Astrocyte (in vitro differentiated cells and primary cell): ENCODE results near the gene KCNQ5. TPM values are rescaled to one million over a fixed set of nuclear protein-coding genes. Genes with fewer than 3 reads are reported as not detected.
A peak's percentile ranks its signal among the peaks of the same experiment; 100 is the strongest.

Source experiments
- DNase-seq: peaks from one replicate; pipeline ENCODE4 v3.0.0-alpha.2; 2010; ENCODE audit warnings: low read depth
- FAIRE-seq: peaks from 2 replicates; lab custom pipeline; 2011; peaks lifted over from hg19 to GRCh38; lab: Jason Lieb, UNC
- H2AFZ ChIP-seq: 2 replicates; pipeline ENCODE4 v1.6.0; 2012; ENCODE audit warnings: low read depth, low read length, inconsistent platforms
- H3K27ac ChIP-seq: 2 replicates; pipeline ENCODE4 v1.5.1; 2011; ENCODE audit warnings: low read depth, low read length, inconsistent platforms
- H3K27me3 ChIP-seq: 2 replicates; pipeline ENCODE4 v1.6.0; 2011; ENCODE audit warnings: low read length, inconsistent platforms; ENCODE audit not compliant: insufficient read depth
- H3K36me3 ChIP-seq: 2 replicates; pipeline ENCODE4 v1.5.1; 2011; ENCODE audit warnings: low read length, inconsistent platforms; ENCODE audit not compliant: insufficient read depth
- H3K4me1 ChIP-seq: 2 replicates; pipeline ENCODE4 v1.5.1; 2011; ENCODE audit warnings: low read length, inconsistent platforms; ENCODE audit not compliant: insufficient read depth
- H3K4me2 ChIP-seq: 2 replicates; pipeline ENCODE4 v1.6.0; 2012; ENCODE audit warnings: low read length, inconsistent platforms
- H3K4me3 ChIP-seq: 2 replicates; pipeline ENCODE4 v1.5.1; 2011; ENCODE audit warnings: low read depth, mild to moderate bottlenecking, low read length, inconsistent platforms; ENCODE audit not compliant: insufficient read depth
- H3K79me2 ChIP-seq: 2 replicates; pipeline ENCODE4 v1.6.0; 2012; ENCODE audit warnings: mild to moderate bottlenecking, low read length, inconsistent platforms; ENCODE audit not compliant: insufficient read depth
- H3K9ac ChIP-seq: 2 replicates; pipeline ENCODE4 v1.6.0; 2012; ENCODE audit warnings: mild to moderate bottlenecking, low read length, inconsistent platforms
- H3K9me3 ChIP-seq: 2 replicates; pipeline ENCODE4 v1.5.1; 2012; ENCODE audit warnings: low read depth, mild to moderate bottlenecking, low read length, inconsistent platforms; ENCODE audit not compliant: insufficient read depth
- H4K20me1 ChIP-seq: 2 replicates; pipeline ENCODE4 v1.6.0; 2012; ENCODE audit warnings: low read length, inconsistent platforms; ENCODE audit not compliant: insufficient read depth
- H3K27ac Mint-ChIP-seq: one replicate; pipeline ENCODE4 v1.8.0; 2021; ENCODE audit warnings: mild to moderate bottlenecking, mixed read lengths; ENCODE audit not compliant: unreplicated experiment
- H3K27me3 Mint-ChIP-seq: one replicate; pipeline ENCODE4 v1.8.0; 2021; ENCODE audit warnings: low read depth, mixed read lengths; ENCODE audit not compliant: unreplicated experiment
- H3K36me3 Mint-ChIP-seq: one replicate; pipeline ENCODE4 v1.8.0; 2021; ENCODE audit warnings: low read depth, mixed read lengths; ENCODE audit not compliant: unreplicated experiment
- H3K4me1 Mint-ChIP-seq: one replicate; pipeline ENCODE4 v1.8.0; 2021; ENCODE audit warnings: low read depth, mixed read lengths; ENCODE audit not compliant: unreplicated experiment
- H3K4me3 Mint-ChIP-seq: one replicate; pipeline ENCODE4 v1.8.0; 2021; ENCODE audit warnings: mild to moderate bottlenecking, moderate library complexity, mixed read lengths; ENCODE audit not compliant: unreplicated experiment
- H3K9me3 Mint-ChIP-seq: one replicate; pipeline ENCODE4 v1.8.0; 2021; ENCODE audit warnings: mild to moderate bottlenecking, mixed read lengths; ENCODE audit not compliant: unreplicated experiment
- EZH2 ChIP-seq: IDR thresholded peaks from 2 replicates; pipeline ENCODE4 v1.6.1; 2012; ENCODE audit warnings: mild to moderate bottlenecking, low read length, inconsistent platforms; ENCODE audit not compliant: insufficient read depth
- total RNA-seq: library from RNA; stranded (reverse); gene quantifications from 2 replicates; pipeline ENCODE4 v1.2.1, GENCODE V29; 2021
- TF ChIP-seq, protein P1 (sequence below): IDR thresholded peaks from 2 replicates; pipeline ENCODE4 v1.5.1; 2011; ENCODE audit warnings: low read depth, mild to moderate bottlenecking, inconsistent platforms, low read length, moderate library complexity; ENCODE audit not compliant: insufficient read depth

Gene KCNQ5
- total RNA-seq, 1 donor from 2014 or later: 2.0 TPM

DNA sequence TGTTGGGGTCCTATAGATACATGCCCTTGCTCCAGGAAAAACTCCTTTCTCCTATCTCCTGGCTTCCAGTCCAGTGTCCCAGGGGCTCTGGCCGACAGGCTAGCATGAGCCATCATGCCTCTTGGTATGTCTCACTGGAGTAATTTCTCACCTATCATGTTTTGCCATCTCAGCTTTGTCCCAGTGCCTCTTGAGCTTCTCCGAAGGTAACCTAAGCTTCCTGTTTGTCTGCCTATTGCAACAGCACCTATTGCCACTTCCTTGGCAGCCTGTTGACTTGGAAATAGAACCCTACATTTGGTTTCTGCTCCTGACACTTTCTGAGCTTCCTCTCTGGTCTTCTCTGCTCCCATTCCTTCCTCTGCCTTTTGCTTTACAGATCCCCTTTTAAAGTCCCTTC lies 197.7 kb downstream of the KCNQ5 start:
- H2AFZ ChIP-seq: no peak overlapping the region
- Mint-ChIP-seq H3K27me3 (no peaks in the 10 kb centered on the region), H3K36me3 (no peaks in the 10 kb centered on the region), H3K27ac (no peak overlapping the region), H3K4me3 (no peak overlapping the region), H3K4me1 (no peaks in the 10 kb centered on the region), H3K9me3 (no peaks in the 10 kb centered on the region)
- no peak overlapping the region for H3K9ac ChIP-seq
- H4K20me1 ChIP-seq: no peaks in the 10 kb centered on the region
- no peaks in the 10 kb centered on the region for H3K27me3 ChIP-seq
- TF ChIP-seq EZH2: no peak
- TF ChIP-seq, protein P1, sequence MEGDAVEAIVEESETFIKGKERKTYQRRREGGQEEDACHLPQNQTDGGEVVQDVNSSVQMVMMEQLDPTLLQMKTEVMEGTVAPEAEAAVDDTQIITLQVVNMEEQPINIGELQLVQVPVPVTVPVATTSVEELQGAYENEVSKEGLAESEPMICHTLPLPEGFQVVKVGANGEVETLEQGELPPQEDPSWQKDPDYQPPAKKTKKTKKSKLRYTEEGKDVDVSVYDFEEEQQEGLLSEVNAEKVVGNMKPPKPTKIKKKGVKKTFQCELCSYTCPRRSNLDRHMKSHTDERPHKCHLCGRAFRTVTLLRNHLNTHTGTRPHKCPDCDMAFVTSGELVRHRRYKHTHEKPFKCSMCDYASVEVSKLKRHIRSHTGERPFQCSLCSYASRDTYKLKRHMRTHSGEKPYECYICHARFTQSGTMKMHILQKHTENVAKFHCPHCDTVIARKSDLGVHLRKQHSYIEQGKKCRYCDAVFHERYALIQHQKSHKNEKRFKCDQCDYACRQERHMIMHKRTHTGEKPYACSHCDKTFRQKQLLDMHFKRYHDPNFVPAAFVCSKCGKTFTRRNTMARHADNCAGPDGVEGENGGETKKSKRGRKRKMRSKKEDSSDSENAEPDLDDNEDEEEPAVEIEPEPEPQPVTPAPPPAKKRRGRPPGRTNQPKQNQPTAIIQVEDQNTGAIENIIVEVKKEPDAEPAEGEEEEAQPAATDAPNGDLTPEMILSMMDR: no peak
- DNase-seq: no peak
- no peaks in the 10 kb centered on the region for H3K79me2 ChIP-seq
- FAIRE-seq: no peak
- H3K4me3 ChIP-seq: no peak overlapping the region
- no peaks in the 10 kb centered on the region for H3K36me3 ChIP-seq
- no peaks in the 10 kb centered on the region for H3K9me3 ChIP-seq
- no peak overlapping the region for H3K4me2 ChIP-seq
- no peak overlapping the region for H3K27ac ChIP-seq
- H3K4me1 ChIP-seq: no peaks in the 10 kb centered on the region

DNA sequence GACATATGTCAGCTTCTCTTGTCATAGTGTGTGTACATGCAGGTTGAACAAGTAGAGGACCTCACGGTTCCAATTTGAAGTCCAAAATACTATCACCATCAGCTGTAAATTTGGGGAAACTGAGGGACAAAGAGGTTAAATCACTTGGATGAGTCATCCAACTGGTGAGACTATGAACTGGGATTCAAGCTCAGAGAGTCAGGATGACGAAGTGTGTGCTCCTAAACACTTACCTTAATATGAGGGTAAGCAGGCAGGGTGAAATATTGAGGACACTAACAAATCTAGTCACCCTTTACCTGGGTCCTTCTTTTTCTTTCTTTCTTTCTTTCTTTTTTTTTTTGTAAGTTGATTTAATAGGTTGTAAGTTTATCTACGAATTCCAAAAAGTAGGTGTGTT lies 198.3 kb downstream of the KCNQ5 start:
- no peak overlapping the region for H3K27ac ChIP-seq
- H3K79me2 ChIP-seq: no peaks in the 10 kb centered on the region
- TF ChIP-seq, protein P1: no peak
- no peak for TF ChIP-seq EZH2
- H3K4me1 ChIP-seq: no peaks in the 10 kb centered on the region
- no peaks in the 10 kb centered on the region for H3K27me3 ChIP-seq
- H3K9ac ChIP-seq: no peak overlapping the region
- Mint-ChIP-seq H3K4me1 (peaks cover 5% of the 10 kb centered on the region), H3K4me3 (no peak overlapping the region), H3K27me3 (no peaks in the 10 kb centered on the region), H3K9me3 (peaks cover under 1% of the 10 kb centered on the region), H3K27ac (no peak overlapping the region), H3K36me3 (no peaks in the 10 kb centered on the region)
- H3K36me3 ChIP-seq: no peaks in the 10 kb centered on the region
- H3K4me3 ChIP-seq: no peak overlapping the region
- FAIRE-seq (no peak), DNase-seq (no peak)
- H3K4me2 ChIP-seq: no peak overlapping the region
- no peaks in the 10 kb centered on the region for H3K9me3 ChIP-seq
- H4K20me1 ChIP-seq: no peaks in the 10 kb centered on the region
- H2AFZ ChIP-seq: no peak overlapping the region

DNA sequence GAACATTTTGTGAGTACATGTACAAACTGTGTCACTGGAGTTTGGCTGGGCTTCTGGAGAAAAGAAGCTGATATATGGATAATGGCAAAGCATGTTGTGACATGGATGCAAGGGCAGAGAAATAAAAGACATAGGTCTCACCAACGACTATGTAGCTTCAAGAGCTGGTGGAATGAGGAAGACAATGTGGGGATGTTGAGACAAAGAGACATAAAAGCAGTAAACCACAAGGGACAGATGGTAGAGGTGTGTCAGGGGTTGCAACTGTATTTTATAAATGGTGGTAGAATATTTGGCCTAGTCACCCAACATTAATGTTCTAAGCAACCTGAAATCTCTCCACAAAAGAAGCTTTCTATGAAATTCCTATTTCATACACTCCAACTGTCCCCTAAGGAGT lies 199.0 kb downstream of the KCNQ5 start:
- peaks cover 3% of the 10 kb centered on the region for H3K9me3 Mint-ChIP-seq
- no peaks in the 10 kb centered on the region for H3K9me3 ChIP-seq
- H3K9ac ChIP-seq: no peak overlapping the region
- no peaks in the 10 kb centered on the region for H4K20me1 ChIP-seq
- TF ChIP-seq, protein P1: no peak
- no peak for TF ChIP-seq EZH2
- H3K4me3 Mint-ChIP-seq: no peak overlapping the region
- H3K27me3 Mint-ChIP-seq: no peaks in the 10 kb centered on the region
- no peaks in the 10 kb centered on the region for H3K27me3 ChIP-seq
- H3K79me2 ChIP-seq: no peaks in the 10 kb centered on the region
- H3K36me3 Mint-ChIP-seq: no peaks in the 10 kb centered on the region
- peaks cover 12% of the 10 kb centered on the region for H3K4me1 Mint-ChIP-seq
- no peak overlapping the region for H3K27ac ChIP-seq
- H3K36me3 ChIP-seq: no peaks in the 10 kb centered on the region
- H3K4me2 ChIP-seq: no peak overlapping the region
- FAIRE-seq: peak; percentile 13
- H3K4me1 ChIP-seq: peaks cover 5% of the 10 kb centered on the region
- no peak overlapping the region for H3K4me3 ChIP-seq
- DNase-seq: no peak
- H2AFZ ChIP-seq: no peak overlapping the region
- no peak overlapping the region for H3K27ac Mint-ChIP-seq
